Measurements from ENCODE around the gene TRHDE.

The TRHDE gene

DNA sequence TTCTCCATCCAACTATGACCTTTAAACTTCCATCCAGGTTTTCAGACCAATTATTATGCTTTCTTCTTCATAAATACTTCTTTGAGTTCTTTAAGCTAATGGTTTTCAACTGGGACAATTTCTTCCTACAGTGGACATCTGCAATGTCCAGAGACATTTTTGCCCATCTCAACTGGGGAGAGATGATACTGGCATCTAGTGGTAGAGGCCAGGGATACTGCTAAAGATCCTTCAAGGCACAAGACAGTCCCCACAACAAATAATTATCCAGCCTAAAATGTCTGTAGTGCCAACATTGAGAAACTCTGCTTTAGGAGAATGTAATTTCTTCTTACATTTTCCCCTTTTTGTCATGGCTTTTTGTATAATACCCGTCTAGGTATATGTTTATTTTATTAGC is 10.6 kb downstream of the TRHDE start (continued):
- TF ChIP-seq, protein P1, sequence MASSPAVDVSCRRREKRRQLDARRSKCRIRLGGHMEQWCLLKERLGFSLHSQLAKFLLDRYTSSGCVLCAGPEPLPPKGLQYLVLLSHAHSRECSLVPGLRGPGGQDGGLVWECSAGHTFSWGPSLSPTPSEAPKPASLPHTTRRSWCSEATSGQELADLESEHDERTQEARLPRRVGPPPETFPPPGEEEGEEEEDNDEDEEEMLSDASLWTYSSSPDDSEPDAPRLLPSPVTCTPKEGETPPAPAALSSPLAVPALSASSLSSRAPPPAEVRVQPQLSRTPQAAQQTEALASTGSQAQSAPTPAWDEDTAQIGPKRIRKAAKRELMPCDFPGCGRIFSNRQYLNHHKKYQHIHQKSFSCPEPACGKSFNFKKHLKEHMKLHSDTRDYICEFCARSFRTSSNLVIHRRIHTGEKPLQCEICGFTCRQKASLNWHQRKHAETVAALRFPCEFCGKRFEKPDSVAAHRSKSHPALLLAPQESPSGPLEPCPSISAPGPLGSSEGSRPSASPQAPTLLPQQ (tag by site-specific recombination; IDR thresholded peaks at IDR 0.05), result no peak
- TF ChIP-seq, protein P2, sequence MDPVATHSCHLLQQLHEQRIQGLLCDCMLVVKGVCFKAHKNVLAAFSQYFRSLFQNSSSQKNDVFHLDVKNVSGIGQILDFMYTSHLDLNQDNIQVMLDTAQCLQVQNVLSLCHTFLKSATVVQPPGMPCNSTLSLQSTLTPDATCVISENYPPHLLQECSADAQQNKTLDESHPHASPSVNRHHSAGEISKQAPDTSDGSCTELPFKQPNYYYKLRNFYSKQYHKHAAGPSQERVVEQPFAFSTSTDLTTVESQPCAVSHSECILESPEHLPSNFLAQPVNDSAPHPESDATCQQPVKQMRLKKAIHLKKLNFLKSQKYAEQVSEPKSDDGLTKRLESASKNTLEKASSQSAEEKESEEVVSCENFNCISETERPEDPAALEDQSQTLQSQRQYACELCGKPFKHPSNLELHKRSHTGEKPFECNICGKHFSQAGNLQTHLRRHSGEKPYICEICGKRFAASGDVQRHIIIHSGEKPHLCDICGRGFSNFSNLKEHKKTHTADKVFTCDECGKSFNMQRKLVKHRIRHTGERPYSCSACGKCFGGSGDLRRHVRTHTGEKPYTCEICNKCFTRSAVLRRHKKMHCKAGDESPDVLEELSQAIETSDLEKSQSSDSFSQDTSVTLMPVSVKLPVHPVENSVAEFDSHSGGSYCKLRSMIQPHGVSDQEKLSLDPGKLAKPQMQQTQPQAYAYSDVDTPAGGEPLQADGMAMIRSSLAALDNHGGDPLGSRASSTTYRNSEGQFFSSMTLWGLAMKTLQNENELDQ (tag by site-specific recombination; IDR thresholded peaks at IDR 0.05; ENCODE audit: low read depth), result no peak

DNA sequence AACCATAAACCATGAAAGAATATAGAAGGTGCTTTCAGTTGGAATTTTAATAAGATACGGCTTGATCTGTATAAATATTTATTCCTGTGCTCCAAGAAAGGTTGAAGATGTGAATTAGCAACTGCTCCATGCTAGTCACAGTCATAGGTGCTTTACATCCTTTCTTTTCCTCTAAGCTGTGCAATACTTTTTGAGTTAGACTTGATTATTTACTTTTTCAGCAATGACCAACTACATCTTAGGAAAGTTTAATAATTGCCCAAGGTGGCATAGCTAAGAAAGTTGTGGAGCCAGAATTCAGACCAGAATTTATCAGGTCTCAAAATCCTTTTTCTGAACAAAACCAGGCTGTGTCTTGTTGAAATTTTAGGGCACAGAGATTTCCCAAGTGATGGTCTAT is 13.7 kb downstream of the TRHDE start:
- TF ChIP-seq ZNF169 (tag by site-specific recombination; IDR thresholded peaks at IDR 0.05) (no peak), ZNF426 (tag by site-specific recombination; IDR thresholded peaks at IDR 0.05) (no peak), EGR2 (tag by site-specific recombination; IDR thresholded peaks at IDR 0.05; ENCODE audit: low read depth) (no peak), ZNF140 (tag by site-specific recombination; IDR thresholded peaks at IDR 0.05) (no peak), ZNF670 (tag by site-specific recombination; IDR thresholded peaks at IDR 0.05; ENCODE audit: low read depth) (no peak), ZFHX2 (tag by site-specific recombination; conservative IDR thresholded peaks at IDR 0.05) (no peak), ZNF394 (tag by site-specific recombination; IDR thresholded peaks at IDR 0.05; ENCODE audit: borderline replicate concordance) (no peak), HOXA7 (CRISPR knock-in tag; IDR thresholded peaks at IDR 0.05; ENCODE audit: borderline replicate concordance) (no peak), TCF7L2 (IDR thresholded peaks at IDR 0.05; ENCODE audit: borderline replicate concordance, low read depth, low read length) (no peak)
- TF ChIP-seq, protein P3, sequence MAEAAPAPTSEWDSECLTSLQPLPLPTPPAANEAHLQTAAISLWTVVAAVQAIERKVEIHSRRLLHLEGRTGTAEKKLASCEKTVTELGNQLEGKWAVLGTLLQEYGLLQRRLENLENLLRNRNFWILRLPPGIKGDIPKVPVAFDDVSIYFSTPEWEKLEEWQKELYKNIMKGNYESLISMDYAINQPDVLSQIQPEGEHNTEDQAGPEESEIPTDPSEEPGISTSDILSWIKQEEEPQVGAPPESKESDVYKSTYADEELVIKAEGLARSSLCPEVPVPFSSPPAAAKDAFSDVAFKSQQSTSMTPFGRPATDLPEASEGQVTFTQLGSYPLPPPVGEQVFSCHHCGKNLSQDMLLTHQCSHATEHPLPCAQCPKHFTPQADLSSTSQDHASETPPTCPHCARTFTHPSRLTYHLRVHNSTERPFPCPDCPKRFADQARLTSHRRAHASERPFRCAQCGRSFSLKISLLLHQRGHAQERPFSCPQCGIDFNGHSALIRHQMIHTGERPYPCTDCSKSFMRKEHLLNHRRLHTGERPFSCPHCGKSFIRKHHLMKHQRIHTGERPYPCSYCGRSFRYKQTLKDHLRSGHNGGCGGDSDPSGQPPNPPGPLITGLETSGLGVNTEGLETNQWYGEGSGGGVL (tag by site-specific recombination; IDR thresholded peaks at IDR 0.05), result no peak
- H3K4me3 ChIP-seq (ENCODE audit: low read depth, low read length), result no peak overlapping the region
- CTCF ChIA-PET, result no interaction called here
- POLR2A ChIA-PET, result no interaction called here
- H3K36me3 ChIP-seq (ENCODE audit: control insufficient read depth in 2 of 2, insufficient read depth in 1 of 2, low read length in 2 of 2), result no peaks in the 10 kb centered on the region
- H3K27ac ChIP-seq (ENCODE audit: extremely low read depth, low read depth, low read length), result no peak overlapping the region
- no peaks in the 10 kb centered on the region for H3K4me1 ChIP-seq (ENCODE audit: control insufficient read depth, insufficient read depth, low read length)
- H3K9me3 ChIP-seq (ENCODE audit: control insufficient read depth, insufficient read depth, low read depth, low read length), result no peaks in the 10 kb centered on the region

DNA sequence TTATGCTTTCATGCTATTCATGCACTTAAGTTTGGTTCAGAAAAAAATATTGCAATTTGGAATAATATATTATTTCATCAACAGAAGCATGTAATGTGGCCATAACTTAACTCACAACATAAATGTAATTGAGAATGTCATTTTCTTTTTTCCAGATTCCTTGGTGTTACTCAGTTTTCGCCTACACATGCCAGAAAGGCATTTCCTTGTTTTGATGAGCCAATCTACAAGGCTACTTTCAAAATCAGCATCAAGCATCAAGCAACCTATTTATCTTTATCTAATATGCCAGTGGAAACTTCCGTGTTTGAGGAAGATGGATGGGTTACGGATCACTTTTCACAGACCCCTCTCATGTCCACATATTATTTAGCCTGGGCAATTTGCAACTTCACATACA is 14.4 kb downstream of the TRHDE start:
- ChIA-PET POLR2A (no interaction called here), CTCF (no interaction called here)
- Histone ChIP-seq H3K4me3 (ENCODE audit: low read depth, low read length) (no peak overlapping the region), H3K36me3 (ENCODE audit: control insufficient read depth in 2 of 2, insufficient read depth in 1 of 2, low read length in 2 of 2) (no peaks in the 10 kb centered on the region), H3K4me1 (ENCODE audit: control insufficient read depth, insufficient read depth, low read length) (no peaks in the 10 kb centered on the region), H3K27ac (ENCODE audit: extremely low read depth, low read depth, low read length) (no peak overlapping the region), H3K9me3 (ENCODE audit: control insufficient read depth, insufficient read depth, low read depth, low read length) (no peaks in the 10 kb centered on the region)
- TF ChIP-seq MYNN (tag by site-specific recombination; IDR thresholded peaks at IDR 0.05; ENCODE audit: borderline replicate concordance), result no peak
- TF ChIP-seq, protein P4, sequence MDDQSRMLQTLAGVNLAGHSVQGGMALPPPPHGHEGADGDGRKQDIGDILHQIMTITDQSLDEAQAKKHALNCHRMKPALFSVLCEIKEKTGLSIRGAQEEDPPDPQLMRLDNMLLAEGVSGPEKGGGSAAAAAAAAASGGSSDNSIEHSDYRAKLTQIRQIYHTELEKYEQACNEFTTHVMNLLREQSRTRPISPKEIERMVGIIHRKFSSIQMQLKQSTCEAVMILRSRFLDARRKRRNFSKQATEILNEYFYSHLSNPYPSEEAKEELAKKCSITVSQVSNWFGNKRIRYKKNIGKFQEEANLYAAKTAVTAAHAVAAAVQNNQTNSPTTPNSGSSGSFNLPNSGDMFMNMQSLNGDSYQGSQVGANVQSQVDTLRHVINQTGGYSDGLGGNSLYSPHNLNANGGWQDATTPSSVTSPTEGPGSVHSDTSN (CRISPR knock-in tag; IDR thresholded peaks at IDR 0.05), result no peak
- TF ChIP-seq ZNF202 (tag by site-specific recombination; IDR thresholded peaks at IDR 0.05; ENCODE audit: borderline replicate concordance), result no peak
- TF ChIP-seq ZNF701 (tag by site-specific recombination; IDR thresholded peaks at IDR 0.05), result no peak
